ENCODE measurements around the gene PSG11.
"Not testable (repeated sequence)": the region's sequence is repeated elsewhere in the genome, so short reads cannot be mapped to it uniquely, and the experiment has no call there.

PSG11 gene

GRCh38 chr19:42988206-42988605, 38.1 kb downstream of the PSG11 start:
- DNase-seq = not testable (repeated sequence)

GRCh38 chr19:42985588-42985987, 40.7 kb downstream of the PSG11 start:
- no peak for DNase-seq

- not testable (repeated sequence) for DNase-seq
Observed at GRCh38 chr19:42982111-42982510, 44.2 kb downstream of the PSG11 start.

GRCh38 chr19:42971451-42971850, 54.8 kb downstream of the PSG11 start:
- not testable (repeated sequence) for DNase-seq

- no peak for DNase-seq
Observed at GRCh38 chr19:42965176-42965575, 61.1 kb downstream of the PSG11 start.

GRCh38 chr19:42961119-42961518, 65.2 kb downstream of the PSG11 start:
- DNase-seq = no peak
